GM20000 (cell line): Measurements from ENCODE around the gene ACTG1.

ENCODE experiments used
- DNase-seq: peaks from one replicate; pipeline ENCODE4 v3.0.0; 2012; ENCODE audit warnings: low spot score
- CTCF ChIP-seq: IDR thresholded peaks from 2 replicates; pipeline ENCODE4 v1.5.1; 2012; ENCODE audit warnings: mild to moderate bottlenecking, control low read depth; ENCODE audit errors: extremely low read depth, missing control alignments

Gene ACTG1

GRCh38 chr17:81479175-81480071 is 33.2 kb downstream of the ACTG1 start:
- DNase-seq, result no peak
- no peak for TF ChIP-seq CTCF

GRCh38 chr17:81478119-81478518 is 34.5 kb downstream of the ACTG1 start:
- DNase-seq, result no peak
- TF ChIP-seq CTCF, result no peak

GRCh38 chr17:81477173-81477572 is 35.4 kb downstream of the ACTG1 start:
- DNase-seq, result no peak
- TF ChIP-seq CTCF, result no peak

GRCh38 chr17:81476635-81477034 is 36.0 kb downstream of the ACTG1 start:
- no peak for TF ChIP-seq CTCF
- no peak for DNase-seq

GRCh38 chr17:81476097-81476496 is 36.5 kb downstream of the ACTG1 start:
- no peak for TF ChIP-seq CTCF
- DNase-seq, result no peak

GRCh38 chr17:81474958-81475357 is 37.6 kb downstream of the ACTG1 start:
- no peak for DNase-seq
- TF ChIP-seq CTCF, result no peak

- no peak for TF ChIP-seq CTCF
- no peak for DNase-seq
Observed at GRCh38 chr17:81473019-81473418, 39.6 kb downstream of the ACTG1 start.
